Tibial artery (tissue), 4 donors: ENCODE results near the gene DLG2.

Experiments used
- DNase-seq, 2 donors: peaks; one replicate each; pipeline ENCODE4 v3.0.0-alpha.2; 2019
- H3K27ac ChIP-seq, 2 donors: fragments of 200-600 bp; sonication (generic) in 1 of 2; 1 replicate in 1 of 2; 2 replicates in 1 of 2; pipeline ENCODE4 v1.5.1; 2018 to 2019; ENCODE audit warnings: mild to moderate bottlenecking in 1 of 2
- H3K27me3 ChIP-seq, 2 donors: fragments of 200-600 bp; sonication (generic) in 1 of 2; one replicate each; pipeline versions ENCODE4 v1.5.1 to v1.6.0; 2016 to 2019
- H3K36me3 ChIP-seq, 3 donors: fragments of 200-600 bp; sonication (generic) in 2 of 3; one replicate each; pipeline ENCODE4 v1.5.1; 2016 to 2019; ENCODE audit warnings: mild to moderate bottlenecking in 2 of 3
- H3K4me1 ChIP-seq, 4 donors: fragments of 200-600 bp; sonication (generic) in 2 of 4; 1 replicate in 3 of 4; 2 replicates in 1 of 4; pipeline ENCODE4 v1.5.1; 2016 to 2019
- H3K4me3 ChIP-seq, 2 donors: fragments of 200-600 bp; sonication (generic) in 1 of 2; 1 replicate in 1 of 2; 2 replicates in 1 of 2; pipeline ENCODE4 v1.5.1; 2018 to 2019; ENCODE audit warnings: mild to moderate bottlenecking in 2 of 2
- H3K9me3 ChIP-seq, 3 donors: fragments of 200-600 bp; sonication (generic) in 1 of 3; one replicate each; pipeline ENCODE4 v1.5.1; 2016 to 2019
- intact Hi-C: fragments of 100-400 bp; cut with DNase I; formaldehyde crosslinking; loops from one replicate; pipeline ENCODE4 v1.15.0; 2023; ENCODE audit warnings: low total_unique reads
- TF ChIP-seq, protein P1 (sequence below), 2 experiments: fragments of 200-600 bp in 1 of 2; fragments of 450-650 bp in 1 of 2; IDR thresholded peaks; one replicate each; pipeline ENCODE4 v1.5.1; 2017 to 2019; ENCODE audit warnings: antibody characterized with exemption in 2 of 2, mild to moderate bottlenecking in 1 of 2, moderate library complexity in 1 of 2

DLG2 gene

DNA sequence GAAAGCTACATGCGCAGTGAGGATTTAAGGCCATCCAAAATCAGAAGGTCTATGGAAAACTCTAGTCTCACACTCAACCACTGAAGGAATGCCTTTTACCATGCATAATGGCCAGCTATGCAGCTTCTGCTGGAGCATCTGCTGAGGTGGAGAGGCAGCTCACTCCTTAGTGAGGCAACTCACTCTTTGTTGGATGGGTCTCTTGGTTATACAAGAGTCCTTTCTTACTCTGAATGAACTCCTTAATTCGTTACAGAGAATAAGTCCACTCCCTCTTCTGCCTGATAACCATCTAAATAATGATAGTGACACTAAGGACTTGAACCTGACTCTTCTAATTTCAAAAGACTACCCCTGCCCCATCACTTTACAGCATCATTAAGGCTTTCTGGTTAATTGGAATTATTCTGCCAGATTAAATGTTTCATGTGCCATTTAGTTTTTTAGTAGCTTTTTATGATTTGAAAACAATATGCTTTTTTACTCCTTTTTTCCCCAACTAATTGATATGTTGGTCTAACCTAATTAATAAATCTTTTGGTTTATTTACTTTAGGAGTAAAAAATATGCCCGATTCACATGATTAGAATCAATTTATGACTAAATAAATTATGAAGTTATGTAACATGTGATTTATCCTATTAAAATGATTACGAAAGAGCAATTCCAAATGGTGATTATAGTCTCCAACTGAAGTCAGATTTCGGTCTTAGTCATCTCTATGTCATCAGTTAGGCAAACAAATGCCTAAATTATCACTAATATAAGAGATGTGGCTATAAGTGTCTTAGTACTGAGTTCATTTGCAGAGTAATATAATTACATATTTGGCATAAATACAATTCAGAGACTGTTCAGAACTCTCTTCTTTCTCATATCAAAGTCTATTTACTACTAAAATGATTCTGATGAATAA, 2054.3 kb downstream of the DLG2 start:
- Histone ChIP-seq H3K27ac (no peak overlapping the region), H3K9me3 (no peaks in the 10 kb centered on the region), H3K4me3 (no peak overlapping the region), H3K4me1 (peaks cover 0 to 2% (median 0%) of the 10 kb centered on the region in 4 donors), H3K27me3 (no peaks in the 10 kb centered on the region), H3K36me3 (no peaks in the 10 kb centered on the region)
- TF ChIP-seq, protein P1, sequence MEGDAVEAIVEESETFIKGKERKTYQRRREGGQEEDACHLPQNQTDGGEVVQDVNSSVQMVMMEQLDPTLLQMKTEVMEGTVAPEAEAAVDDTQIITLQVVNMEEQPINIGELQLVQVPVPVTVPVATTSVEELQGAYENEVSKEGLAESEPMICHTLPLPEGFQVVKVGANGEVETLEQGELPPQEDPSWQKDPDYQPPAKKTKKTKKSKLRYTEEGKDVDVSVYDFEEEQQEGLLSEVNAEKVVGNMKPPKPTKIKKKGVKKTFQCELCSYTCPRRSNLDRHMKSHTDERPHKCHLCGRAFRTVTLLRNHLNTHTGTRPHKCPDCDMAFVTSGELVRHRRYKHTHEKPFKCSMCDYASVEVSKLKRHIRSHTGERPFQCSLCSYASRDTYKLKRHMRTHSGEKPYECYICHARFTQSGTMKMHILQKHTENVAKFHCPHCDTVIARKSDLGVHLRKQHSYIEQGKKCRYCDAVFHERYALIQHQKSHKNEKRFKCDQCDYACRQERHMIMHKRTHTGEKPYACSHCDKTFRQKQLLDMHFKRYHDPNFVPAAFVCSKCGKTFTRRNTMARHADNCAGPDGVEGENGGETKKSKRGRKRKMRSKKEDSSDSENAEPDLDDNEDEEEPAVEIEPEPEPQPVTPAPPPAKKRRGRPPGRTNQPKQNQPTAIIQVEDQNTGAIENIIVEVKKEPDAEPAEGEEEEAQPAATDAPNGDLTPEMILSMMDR (IDR thresholded peaks at IDR 0.05) = no peak
- DNase-seq = no peak
- intact Hi-C loops = no loop called here

DNA sequence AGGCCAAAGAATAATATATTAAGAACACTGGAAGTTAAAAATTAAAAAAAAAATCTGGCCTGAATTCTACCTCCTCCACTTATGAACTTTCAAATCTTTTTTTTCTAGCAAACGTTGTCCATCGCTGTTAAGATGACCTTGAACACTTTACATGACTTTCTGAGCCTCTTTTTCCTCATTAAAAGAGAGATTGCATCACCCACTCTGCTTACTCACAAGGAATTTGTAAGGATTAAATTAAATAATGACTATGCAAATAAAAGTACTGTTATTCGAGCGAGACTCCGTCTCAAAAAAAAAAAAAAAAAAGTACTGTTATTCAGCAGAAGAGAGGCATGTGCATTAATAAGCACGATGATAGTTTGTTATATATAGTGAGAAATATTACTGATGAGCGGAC, 2055.8 kb downstream of the DLG2 start:
- Histone ChIP-seq H3K27me3 (no peaks in the 10 kb centered on the region), H3K4me3 (no peak overlapping the region), H3K27ac (no peak overlapping the region), H3K4me1 (peaks cover 0 to 16% (median 0%) of the 10 kb centered on the region in 4 donors), H3K36me3 (no peaks in the 10 kb centered on the region), H3K9me3 (no peaks in the 10 kb centered on the region)
- intact Hi-C loops = no loop called here
- TF ChIP-seq, protein P1 (IDR thresholded peaks at IDR 0.05) = no peak
- DNase-seq = no peak

DNA sequence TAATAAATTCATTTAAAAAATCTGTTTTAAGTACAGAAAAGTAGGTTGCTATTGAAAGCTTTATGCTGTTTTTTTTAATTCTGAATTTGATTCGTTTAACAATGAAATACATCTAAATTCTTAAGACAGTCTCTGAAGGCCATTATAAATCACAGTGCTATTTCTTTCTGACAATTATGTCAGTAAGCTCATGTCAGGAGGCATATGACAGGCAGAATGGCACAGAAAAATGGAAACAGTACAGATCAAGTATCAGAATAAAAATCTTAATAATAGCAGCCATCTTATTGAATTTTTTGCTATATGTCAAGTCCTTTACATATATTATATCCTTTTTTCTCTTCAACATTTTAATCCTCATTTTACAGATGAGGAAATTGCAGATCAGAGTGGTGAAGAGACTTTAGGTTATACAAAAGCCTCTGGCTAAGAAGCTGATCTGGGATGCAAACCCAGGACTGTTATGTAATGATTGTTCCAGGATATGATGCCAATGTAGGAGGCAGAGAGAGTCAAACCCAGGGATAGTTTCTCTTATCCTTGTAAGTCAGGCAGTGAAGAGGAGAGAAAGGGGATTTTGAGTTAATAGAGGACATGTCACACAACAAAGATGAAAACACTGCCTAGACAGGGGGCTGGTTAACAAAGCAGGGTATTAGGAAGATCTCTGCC, 2057.9 kb downstream of the DLG2 start:
- Histone ChIP-seq H3K27me3 (no peaks in the 10 kb centered on the region), H3K4me3 (no peak overlapping the region), H3K9me3 (no peaks in the 10 kb centered on the region), H3K27ac (no peak overlapping the region), H3K36me3 (no peaks in the 10 kb centered on the region), H3K4me1 (peaks cover 0 to 20% (median 0%) of the 10 kb centered on the region in 4 donors)
- intact Hi-C loops = no loop called here
- TF ChIP-seq, protein P1 (IDR thresholded peaks at IDR 0.05) = no peak
- no peak for DNase-seq

DNA sequence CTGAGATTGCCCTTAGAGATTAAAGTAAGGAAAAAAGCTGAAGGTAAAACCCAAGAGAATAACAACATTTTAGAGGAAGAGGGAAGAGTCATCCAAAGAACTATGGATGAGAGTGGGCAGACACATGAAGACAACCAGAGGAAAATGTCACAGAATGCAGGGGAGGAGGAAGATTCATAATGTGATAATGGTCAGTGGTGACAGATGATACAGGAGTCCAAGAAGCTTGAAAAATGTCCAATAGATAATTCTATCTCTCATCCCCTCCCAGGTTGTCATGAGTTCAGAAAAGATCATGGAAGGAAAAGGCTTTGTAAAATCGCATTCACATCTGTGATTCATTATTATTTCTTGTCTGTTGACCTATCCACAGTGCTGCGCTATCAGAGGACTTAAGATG, 2058.6 kb downstream of the DLG2 start:
- DNase-seq = no peak
- intact Hi-C loops = no loop called here
- no peaks in the 10 kb centered on the region for H3K27me3 ChIP-seq
- peaks cover 0 to 20% (median 0%) of the 10 kb centered on the region in 4 donors for H3K4me1 ChIP-seq
- H3K36me3 ChIP-seq = no peaks in the 10 kb centered on the region
- TF ChIP-seq, protein P1 (IDR thresholded peaks at IDR 0.05) = no peak
- H3K4me3 ChIP-seq = no peak overlapping the region
- H3K9me3 ChIP-seq = no peaks in the 10 kb centered on the region
- no peak overlapping the region for H3K27ac ChIP-seq

DNA sequence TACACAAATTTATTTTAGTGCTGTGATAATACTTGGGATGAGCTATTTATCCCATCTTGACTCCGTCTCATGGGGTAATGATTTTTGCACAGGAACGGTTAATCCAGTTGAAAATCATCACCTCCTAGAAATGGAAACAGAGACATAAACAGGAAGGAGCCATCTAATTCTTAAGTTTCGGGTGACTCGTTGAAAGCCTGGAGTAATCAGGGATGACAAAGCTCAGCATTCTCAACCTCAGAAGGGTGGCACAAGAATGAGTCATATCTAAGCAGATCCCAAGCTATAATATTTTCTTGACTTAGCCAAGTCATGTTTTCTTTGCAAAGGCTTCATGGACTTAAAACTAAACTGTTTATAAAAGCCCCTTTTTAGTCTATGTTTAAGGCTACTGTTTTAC, 2060.2 kb downstream of the DLG2 start:
- TF ChIP-seq, protein P1 (IDR thresholded peaks at IDR 0.05) = no peak
- H3K9me3 ChIP-seq = no peaks in the 10 kb centered on the region
- no peaks in the 10 kb centered on the region for H3K27me3 ChIP-seq
- intact Hi-C loops = no loop called here
- peaks cover 0 to 20% (median 0%) of the 10 kb centered on the region in 4 donors for H3K4me1 ChIP-seq
- no peak overlapping the region for H3K4me3 ChIP-seq
- no peak for DNase-seq
- H3K36me3 ChIP-seq = no peaks in the 10 kb centered on the region
- no peak overlapping the region for H3K27ac ChIP-seq
